H54 (cell line): Measurements from ENCODE around the gene CTSA.
A peak's percentile ranks its signal among the peaks of the same experiment; 100 is the strongest.

ENCODE experiments used
- DNase-seq: peaks from one replicate; pipeline ENCODE4 v3.0.0; 2011; ENCODE audit warnings: low spot score, mixed read lengths; ENCODE audit not compliant: insufficient read length
- FAIRE-seq: peaks from 3 replicates; lab custom pipeline; 2011; peaks lifted over from hg19 to GRCh38; lab: Jason Lieb, UNC
- POLR2A ChIP-seq: IDR thresholded peaks from 2 replicates; pipeline ENCODE4 v1.6.1; 2011; ENCODE audit warnings: low read depth, mild to moderate bottlenecking, low read length

CTSA gene

DNA sequence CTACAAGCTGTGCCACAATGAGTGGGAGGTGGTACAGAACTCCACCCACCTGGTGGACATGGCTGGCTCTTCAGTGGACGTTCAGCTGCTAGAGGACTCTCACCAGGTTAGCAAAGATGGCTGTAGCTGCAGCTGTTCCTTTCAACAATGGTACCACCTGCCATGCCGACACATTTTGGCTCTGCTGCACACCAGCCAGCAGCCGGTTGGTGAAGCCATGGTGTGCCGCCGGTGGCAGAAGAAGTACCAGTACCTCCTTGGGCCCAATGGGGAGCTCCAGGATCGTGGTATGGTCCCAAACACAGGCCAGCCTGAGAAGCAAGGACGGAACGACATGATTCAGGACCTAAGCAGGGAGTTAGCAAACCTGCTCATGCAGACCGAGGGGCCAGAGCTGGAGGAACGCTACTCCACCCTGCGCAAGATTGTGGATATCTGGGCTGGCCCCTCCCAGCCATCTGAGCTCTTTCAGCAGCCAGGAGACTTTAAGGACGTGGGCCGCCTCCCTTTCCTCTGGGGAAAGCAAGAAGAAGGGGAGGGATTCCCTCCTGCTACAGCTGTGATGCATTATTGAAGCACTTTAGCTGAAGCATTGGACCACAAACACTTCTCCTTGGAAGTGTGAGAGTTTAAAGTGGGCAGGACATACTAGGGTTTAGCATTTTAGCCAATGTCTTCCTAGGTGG, 12.9 kb upstream of the CTSA start:
- DNase-seq (no peak), FAIRE-seq (no peak)

GRCh38 chr20:45880988-45881788, 9.9 kb upstream of the CTSA start, which contains the start of gene ZSWIM1:
ZSWIM1 (plus strand) TSS chr20:45881227; CDS start chr20:45882593, 1,366 bp downstream.
- FAIRE-seq (peak; percentile 57), DNase-seq (peak; percentile 97)
- TF ChIP-seq POLR2A: peak; percentile 86

More for the DNA sequence above, 12.9 kb upstream of the CTSA start:
- TF ChIP-seq POLR2A: no peak

- FAIRE-seq (no peak), DNase-seq (no peak)
- no peak for TF ChIP-seq POLR2A
These were observed 8.6 kb upstream of the CTSA start for GRCh38 chr20:45882469-45883099.

DNA sequence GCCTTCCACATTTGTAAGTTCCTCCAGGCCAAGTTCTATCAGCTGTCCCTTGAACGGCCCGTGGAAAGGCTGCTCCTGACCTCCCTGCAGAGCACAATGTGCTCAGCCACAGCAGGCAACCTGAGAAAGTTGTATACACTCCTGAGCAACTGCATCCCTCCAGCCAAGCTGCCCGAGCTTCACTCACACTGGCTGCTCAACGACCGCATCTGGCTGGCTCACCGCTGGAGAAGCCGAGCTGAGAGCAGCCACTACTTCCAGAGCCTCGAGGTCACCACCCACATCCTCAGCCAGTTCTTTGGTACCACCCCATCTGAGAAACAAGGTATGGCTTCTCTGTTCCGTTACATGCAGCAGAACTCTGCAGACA, 8.1 kb upstream of the CTSA start:
- FAIRE-seq: no peak
- TF ChIP-seq POLR2A: no peak

DNA sequence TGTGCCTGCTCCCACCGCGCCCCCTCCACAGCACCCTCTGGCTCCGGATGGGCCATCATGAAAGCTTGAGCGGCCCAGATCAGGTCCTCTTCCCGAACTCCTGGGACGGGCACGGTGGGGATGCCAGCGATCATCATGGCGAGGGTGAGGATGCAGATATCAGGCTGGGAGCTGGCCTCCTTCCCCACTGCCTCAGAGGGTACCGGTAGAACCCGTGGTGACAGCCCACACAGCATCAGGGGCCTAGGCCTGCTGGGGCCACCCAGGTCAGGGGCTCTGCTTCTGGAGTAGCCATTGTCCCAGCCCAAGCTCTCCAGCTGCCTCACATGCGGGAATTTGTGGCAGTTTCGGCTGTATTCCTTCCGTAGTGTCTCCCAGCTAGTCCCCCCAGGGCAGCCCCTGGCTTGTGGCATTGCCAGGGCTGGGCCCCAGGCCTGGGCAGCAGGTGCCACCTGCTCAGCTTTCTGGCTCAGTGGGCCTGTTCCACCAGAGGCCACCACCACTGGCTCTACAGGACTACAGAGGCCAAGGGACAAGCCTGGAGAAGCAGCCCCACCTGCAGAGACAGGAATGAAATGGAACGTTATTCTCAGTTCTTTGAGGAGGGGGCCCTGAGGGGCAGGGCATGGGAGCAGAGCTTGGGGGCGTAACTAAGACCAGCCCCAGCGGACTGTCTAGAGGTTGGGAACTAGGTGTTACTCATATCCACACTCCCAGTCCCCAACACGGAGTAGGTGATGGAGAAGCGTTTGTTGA, 4.4 kb upstream of the CTSA start:
- DNase-seq: no peak
- no peak for TF ChIP-seq POLR2A
- FAIRE-seq: no peak

More for the DNA sequence above, 8.1 kb upstream of the CTSA start:
- DNase-seq: no peak

GRCh38 chr20:45887346-45887715, 3.8 kb upstream of the CTSA start, which contains the start of gene SPATA25:
SPATA25 (minus strand) TSS chr20:45887622; CDS start chr20:45887590, 32 bp downstream.
- no peak for FAIRE-seq
- no peak for DNase-seq
- no peak for TF ChIP-seq POLR2A

- FAIRE-seq (no peak), DNase-seq (no peak)
- TF ChIP-seq POLR2A: no peak
These were observed 2.5 kb upstream of the CTSA start for GRCh38 chr20:45888681-45889080.

- no peak for FAIRE-seq
- TF ChIP-seq POLR2A: no peak
These were observed 804 bp upstream of the CTSA start for GRCh38 chr20:45890077-45890984.

DNA sequence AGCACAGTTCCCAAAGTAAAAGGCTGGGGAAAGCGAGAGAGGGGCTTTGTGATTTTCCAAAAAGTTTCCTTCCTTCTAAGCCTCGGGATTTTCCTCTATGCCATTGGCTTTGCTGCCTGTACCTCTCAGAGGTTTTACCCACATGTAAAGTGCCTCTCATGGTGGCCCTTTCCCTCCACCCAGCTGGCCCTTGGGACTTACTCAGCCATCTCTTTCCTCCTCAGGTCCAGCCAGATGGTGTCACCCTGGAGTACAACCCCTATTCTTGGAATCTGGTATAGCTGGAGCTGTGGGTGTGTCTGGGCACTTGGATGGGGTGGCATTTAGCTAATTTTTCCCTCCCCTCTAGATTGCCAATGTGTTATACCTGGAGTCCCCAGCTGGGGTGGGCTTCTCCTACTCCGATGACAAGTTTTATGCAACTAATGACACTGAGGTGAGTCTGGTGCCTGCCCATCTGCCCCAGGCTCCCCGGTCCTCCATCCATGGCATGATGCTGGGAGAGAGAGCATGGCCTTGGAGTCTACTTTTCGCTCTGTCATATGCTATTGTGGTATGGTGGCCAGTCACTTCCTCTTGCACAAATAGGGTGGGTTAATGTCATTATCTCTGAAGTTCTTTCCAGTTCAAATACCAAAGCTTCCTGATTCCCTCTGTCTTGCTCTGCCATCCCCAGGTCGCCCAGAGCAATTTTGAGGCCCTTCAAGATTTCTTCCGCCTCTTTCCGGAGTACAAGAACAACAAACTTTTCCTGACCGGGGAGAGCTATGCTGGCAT, 1.1 kb downstream of the CTSA start:
- TF ChIP-seq POLR2A: no peak
- no peak for FAIRE-seq
- DNase-seq: peak; percentile 71

More at GRCh38 chr20:45890077-45890984, 804 bp upstream of the CTSA start:
- DNase-seq: no peak

GRCh38 chr20:45892828-45893500, 1.8 kb downstream of the CTSA start:
- FAIRE-seq: no peak
- no peak for TF ChIP-seq POLR2A
- DNase-seq: no peak

DNA sequence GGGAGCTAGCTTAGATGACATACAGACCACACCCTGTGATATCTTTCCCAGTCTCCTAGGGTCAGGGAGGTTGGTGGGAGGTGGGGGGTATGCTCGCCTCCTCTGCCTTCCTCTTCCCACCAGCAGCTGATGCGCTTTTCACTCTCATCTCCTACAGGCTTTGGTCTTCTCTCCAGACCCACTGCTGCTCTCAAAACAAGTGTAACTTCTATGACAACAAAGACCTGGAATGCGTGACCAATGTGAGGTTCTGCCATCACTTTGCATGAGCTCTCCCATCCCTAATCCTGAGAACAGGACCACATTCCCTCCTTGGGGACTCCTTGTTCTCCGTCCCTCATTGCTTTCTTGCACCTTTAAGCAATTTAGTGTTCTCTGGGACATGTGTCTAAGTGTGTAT, 2.7 kb downstream of the CTSA start:
- no peak for FAIRE-seq
- DNase-seq: no peak
- TF ChIP-seq POLR2A: no peak
